Adipose tissue (tissue), 3 donors: ENCODE data around the gene TBXAS1. TPM values are rescaled to one million over a fixed set of nuclear protein-coding genes. Genes with fewer than 3 reads are reported as not detected.

ENCODE experiments used
- H3K27ac ChIP-seq: one replicate; pipeline ENCODE4 v1.5.1; 2013; ENCODE audit warnings: low read depth, low read length
- WGBS, 3 donors: extraction: QIAGEN DNeasy Blood & Tissue Kit; methylation state at CpG; one replicate each; pipeline ENCODE4 v1.1.7; 2013; 5-methylcytosine and 5-hydroxymethylcytosine counted together
- polyA plus RNA-seq, 3 donors: library from polyadenylated mRNA; stranded (reverse); fragments of 200-250 nt; gene quantifications; one replicate each; pipeline ENCODE4 v1.2.3, GENCODE V29; 2013
- donor health status: healthy with polysubstance abuse.
- donor health status: Bipolar disorder and iron deficiency.
- donor health status: healthy.

Gene TBXAS1
- 10 to 100 TPM in 1 of 3 donors, 1 to 10 TPM in 2; 3.4 to 15.7 (median 9.8) TPM for polyA plus RNA-seq

- WGBS, 3 donors: 43 to 63% (median 49%) methylated on average over 10 of the region's 10 CpGs
Observed at GRCh38 chr7:139829025-139829774, at the start of gene TBXAS1. Gene TBXAS1 (plus strand): TSS chr7:139829264. CDS start chr7:139829391, 127 bp downstream.

DNA sequence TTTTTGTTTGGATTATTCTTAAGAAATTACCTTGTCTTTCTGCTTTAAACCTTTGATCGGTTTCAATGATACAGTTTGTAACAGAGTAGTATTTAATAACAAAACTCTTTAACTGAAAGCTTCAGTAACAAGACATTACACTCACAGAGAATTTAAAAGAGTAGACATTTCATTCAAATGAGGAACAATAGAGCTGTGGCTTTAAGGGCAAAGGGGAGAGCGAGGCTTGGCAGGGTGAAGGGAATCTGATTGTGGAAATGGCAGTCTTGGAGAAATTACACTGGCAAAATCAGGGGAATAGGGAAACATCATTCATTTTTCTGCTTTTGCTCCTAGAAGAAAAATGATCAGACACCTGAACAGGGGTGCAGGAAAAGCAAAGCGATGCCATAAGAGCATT is 46.1 kb upstream of the TBXAS1 start:
- 78 to 86% (median 79%) methylated on average over 3 of the region's 3 CpGs for whole genome bisulfite sequencing, 3 donors
- no peak overlapping the region for H3K27ac ChIP-seq

More at GRCh38 chr7:139829025-139829774, at the start of gene TBXAS1:
- H3K27ac ChIP-seq: no peak within 1 kb of the TSS

GRCh38 chr7:139783647-139784385 is 45.2 kb upstream of the TBXAS1 start:
- WGBS, 3 donors: 54 to 58% (median 55%) methylated on average over 3 of the region's 3 CpGs
- no peak overlapping the region for H3K27ac ChIP-seq

DNA sequence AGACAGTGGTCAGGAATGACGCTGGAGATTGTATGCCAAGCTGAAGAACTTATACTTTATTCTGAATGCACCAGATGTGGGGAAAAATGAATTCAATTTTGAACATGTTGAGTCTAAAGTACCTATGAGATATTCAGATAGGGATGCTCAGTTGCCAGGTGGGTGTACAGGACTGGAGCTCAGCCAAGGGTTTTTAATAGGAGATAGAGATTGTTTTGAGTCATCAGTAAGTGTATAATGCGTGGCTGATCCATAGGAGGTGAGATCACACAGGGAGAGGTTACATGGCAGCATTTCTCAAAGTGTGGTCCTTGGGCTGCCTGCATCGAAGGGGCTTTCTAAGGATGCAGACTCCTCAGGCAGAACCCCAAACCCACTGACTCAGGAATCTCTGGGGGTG is 44.4 kb upstream of the TBXAS1 start:
- WGBS, 3 donors: 86 to 91% (median 89%) methylated on average over 3 of the region's 3 CpGs
- no peak overlapping the region for H3K27ac ChIP-seq

- 90 to 94% (median 93%) methylated on average over 7 of the region's 7 CpGs for WGBS, 3 donors
- H3K27ac ChIP-seq: no peak overlapping the region
Observed at GRCh38 chr7:139791316-139791715, 37.7 kb upstream of the TBXAS1 start.

DNA sequence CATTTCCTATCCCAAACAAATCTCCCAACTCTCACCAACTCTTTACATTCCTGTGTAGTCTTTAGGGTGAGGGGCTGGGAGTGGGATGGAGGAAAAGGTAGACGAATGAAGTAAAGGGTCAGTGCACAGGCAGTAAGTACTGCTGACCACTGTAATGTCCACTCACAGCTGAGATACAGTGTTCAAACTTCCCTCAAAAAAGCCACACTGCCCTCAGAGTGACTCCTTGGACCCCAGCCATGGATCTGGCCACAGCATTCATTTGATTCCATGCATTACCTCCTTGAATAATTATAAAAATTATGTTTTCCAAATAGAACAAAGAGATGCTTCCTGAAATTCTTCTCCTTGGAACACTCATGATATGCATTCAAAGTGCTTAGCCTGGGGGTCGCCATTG is 31.5 kb upstream of the TBXAS1 start:
- H3K27ac ChIP-seq: no peak overlapping the region
- 76 to 82% (median 81%) methylated on average over 2 of the region's 2 CpGs for whole genome bisulfite sequencing, 3 donors

- no peak overlapping the region for H3K27ac ChIP-seq
- WGBS, 3 donors: 34 to 41% (median 38%) methylated on average over 10 of the region's 10 CpGs
Observed at GRCh38 chr7:139798221-139798620, 30.8 kb upstream of the TBXAS1 start.

- no peak overlapping the region for H3K27ac ChIP-seq
- WGBS, 3 donors: 67 to 76% (median 74%) methylated on average over 4 of the region's 4 CpGs
Observed at GRCh38 chr7:139798892-139799291, 30.2 kb upstream of the TBXAS1 start.

GRCh38 chr7:139799586-139799985 is 29.5 kb upstream of the TBXAS1 start:
- no peak overlapping the region for H3K27ac ChIP-seq
- WGBS, 3 donors: 35 to 79% (median 45%) methylated on average over 2 of the region's 2 CpGs

DNA sequence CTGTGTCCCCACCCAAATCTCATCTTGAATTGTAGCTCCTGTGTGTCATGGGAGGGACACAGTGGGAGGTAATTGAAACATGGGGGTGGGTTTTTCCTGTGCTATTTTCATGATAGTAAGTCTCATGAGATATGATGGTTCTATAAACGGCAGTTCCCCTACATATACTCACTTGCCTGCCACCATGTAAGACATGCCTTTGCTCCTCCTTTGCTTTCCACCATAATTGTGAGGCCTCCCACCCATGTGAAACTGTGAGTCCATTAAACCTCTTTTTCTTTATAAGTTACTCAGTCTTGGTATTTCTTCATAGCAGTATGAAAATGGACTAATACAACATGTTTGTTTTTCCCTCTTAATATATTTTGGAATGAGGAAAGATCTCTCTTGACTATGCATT is 24.5 kb upstream of the TBXAS1 start:
- H3K27ac ChIP-seq: no peak overlapping the region
- WGBS, 3 donors: 83 to 91% (median 86%) methylated on average over 1 of the region's 1 CpG

GRCh38 chr7:139807009-139807408 is 22.1 kb upstream of the TBXAS1 start:
- H3K27ac ChIP-seq: no peak overlapping the region
- WGBS, 3 donors: 70 to 84% (median 83%) methylated on average over 3 of the region's 3 CpGs

GRCh38 chr7:139808427-139808826 is 20.6 kb upstream of the TBXAS1 start:
- no peak overlapping the region for H3K27ac ChIP-seq
- 59 to 86% (median 83%) methylated on average over 3 of the region's 3 CpGs for WGBS, 3 donors

DNA sequence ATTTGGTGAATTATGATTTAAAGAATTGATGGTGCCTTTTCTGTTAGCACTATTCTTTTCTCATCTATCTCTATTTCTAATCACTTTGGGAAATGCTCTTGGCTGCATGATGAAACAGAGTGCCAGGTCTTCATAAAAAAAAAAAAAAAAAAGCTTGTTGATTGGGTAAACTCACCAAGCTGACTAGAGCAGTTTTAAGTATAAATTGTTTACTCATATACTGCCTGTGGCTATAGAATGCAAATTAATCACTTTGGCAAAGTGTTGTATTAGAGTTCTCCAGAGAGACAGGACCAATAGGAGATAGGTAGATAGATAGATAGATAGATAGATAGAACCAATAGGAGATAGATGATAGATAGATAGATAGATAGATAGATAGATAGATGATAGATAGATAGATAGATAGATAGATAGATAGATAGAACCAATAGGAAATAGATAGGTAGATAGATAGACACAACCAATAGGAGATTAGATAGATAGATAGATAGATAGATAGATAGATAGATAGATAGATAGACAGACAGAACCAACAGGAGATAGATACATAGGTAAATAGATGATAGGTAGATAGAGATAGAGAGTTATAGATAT is 20.1 kb upstream of the TBXAS1 start:
- no peak overlapping the region for H3K27ac ChIP-seq

DNA sequence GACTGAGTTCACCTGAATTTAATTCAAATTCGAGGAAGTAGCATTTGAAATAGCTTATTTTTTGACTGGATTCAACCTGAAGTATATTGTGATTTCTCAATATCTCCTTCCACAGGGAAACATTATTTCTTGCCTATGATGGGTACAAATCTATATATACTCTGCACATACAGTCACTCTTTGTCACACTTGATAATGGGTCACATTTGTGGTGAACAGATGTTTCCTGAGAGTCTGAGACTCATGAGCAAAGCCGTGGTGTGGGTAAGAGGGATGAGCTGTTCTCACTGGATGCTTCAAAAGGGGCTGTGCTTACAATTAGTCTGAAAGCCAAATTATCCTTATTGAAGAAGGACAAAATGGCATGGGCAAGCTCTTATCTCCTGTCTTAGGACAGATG is 18.0 kb upstream of the TBXAS1 start:
- WGBS, 3 donors: 34 to 74% (median 45%) methylated on average over 2 of the region's 2 CpGs
- H3K27ac ChIP-seq: no peak overlapping the region

GRCh38 chr7:139813151-139813550 is 15.9 kb upstream of the TBXAS1 start:
- 84 to 92% (median 85%) methylated on average over 6 of the region's 6 CpGs for WGBS, 3 donors

GRCh38 chr7:139813689-139814088 is 15.4 kb upstream of the TBXAS1 start:
- 83 to 90% (median 86%) methylated on average over 2 of the region's 2 CpGs for WGBS, 3 donors

More at GRCh38 chr7:139813151-139813550, 15.9 kb upstream of the TBXAS1 start:
- no peak overlapping the region for H3K27ac ChIP-seq

GRCh38 chr7:139817249-139817648 is 11.8 kb upstream of the TBXAS1 start:
- WGBS, 3 donors: 82 to 94% (median 87%) methylated on average over 10 of the region's 10 CpGs
- no peak overlapping the region for H3K27ac ChIP-seq

More at GRCh38 chr7:139813689-139814088, 15.4 kb upstream of the TBXAS1 start:
- H3K27ac ChIP-seq: no peak overlapping the region

DNA sequence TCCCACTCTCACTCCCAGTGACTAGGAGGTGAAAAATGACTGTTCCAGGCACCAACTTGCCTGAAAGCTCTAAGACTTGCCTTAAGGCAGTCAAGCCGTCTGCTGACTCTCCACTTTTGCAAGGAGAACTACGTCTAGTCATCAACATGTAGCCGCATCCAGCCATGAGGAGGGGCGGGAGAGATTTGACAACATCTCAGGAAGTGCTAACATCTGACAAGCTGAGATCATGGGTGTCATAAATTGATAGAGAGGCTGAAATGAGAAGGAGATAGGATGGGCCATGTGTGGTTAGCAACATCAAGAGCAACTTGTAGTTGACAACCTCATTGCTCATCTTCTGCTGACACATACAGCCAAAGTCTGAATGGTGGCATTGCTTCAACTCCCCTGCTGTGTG is 9.0 kb upstream of the TBXAS1 start:
- WGBS, 3 donors: 83 to 91% (median 86%) methylated on average over 4 of the region's 4 CpGs
- no peak overlapping the region for H3K27ac ChIP-seq
